GM23338 (cell line): ENCODE measurements around the gene KLHL18.

Experiments used
- POLR2AphosphoS5 ChIP-seq: IDR thresholded peaks from 2 replicates; pipeline ENCODE4 v1.6.1; 2016; ENCODE audit warnings: antibody characterized with exemption, low read depth
- TF ChIP-seq, protein P1 (sequence below), 2 experiments: fragments of 200-600 bp in 1 of 2; sonication (generic) in 1 of 2; conservative IDR thresholded peaks; 2 replicates each; pipeline versions ENCODE4 v1.5.1 to v1.6.1; 2016 to 2017; ENCODE audit warnings: antibody characterized with exemption in 2 of 2, low read depth in 2 of 2, mild to moderate bottlenecking in 2 of 2, moderate library complexity in 1 of 2

DNA sequence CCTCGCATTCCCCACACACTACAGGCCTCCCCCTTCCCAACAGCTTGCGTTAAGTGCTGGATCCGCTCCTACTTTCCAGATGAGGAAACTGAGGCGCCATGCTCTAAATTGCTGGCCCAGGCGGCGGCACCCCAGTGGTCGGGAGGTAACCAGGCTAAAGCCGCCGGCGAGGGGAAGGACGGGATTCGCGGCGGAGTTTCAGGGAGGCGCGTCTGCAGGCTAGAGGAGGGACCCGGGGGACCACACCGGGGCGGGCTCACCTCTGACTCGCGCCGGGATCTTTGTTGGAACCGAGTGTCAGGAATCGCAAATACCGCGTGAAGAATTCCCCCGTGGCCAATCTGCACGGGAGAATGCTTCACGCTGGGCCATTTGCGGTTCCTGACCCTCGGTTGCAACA, 73.5 kb downstream of the KLHL18 start:
- TF ChIP-seq, protein P1, sequence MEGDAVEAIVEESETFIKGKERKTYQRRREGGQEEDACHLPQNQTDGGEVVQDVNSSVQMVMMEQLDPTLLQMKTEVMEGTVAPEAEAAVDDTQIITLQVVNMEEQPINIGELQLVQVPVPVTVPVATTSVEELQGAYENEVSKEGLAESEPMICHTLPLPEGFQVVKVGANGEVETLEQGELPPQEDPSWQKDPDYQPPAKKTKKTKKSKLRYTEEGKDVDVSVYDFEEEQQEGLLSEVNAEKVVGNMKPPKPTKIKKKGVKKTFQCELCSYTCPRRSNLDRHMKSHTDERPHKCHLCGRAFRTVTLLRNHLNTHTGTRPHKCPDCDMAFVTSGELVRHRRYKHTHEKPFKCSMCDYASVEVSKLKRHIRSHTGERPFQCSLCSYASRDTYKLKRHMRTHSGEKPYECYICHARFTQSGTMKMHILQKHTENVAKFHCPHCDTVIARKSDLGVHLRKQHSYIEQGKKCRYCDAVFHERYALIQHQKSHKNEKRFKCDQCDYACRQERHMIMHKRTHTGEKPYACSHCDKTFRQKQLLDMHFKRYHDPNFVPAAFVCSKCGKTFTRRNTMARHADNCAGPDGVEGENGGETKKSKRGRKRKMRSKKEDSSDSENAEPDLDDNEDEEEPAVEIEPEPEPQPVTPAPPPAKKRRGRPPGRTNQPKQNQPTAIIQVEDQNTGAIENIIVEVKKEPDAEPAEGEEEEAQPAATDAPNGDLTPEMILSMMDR (conservative IDR thresholded peaks at IDR 0.05; ENCODE audit: low read depth in 2 of 2), result no peak
- no peak for TF ChIP-seq POLR2AphosphoS5
